Hair follicle dermal papilla cell (primary cell): ENCODE results near the gene OR51B2. TPM values are rescaled to one million over a fixed set of nuclear protein-coding genes. Genes with fewer than 3 reads are reported as not detected.
A peak's percentile ranks its signal among the peaks of the same experiment; 100 is the strongest.

ENCODE experiments used
- small RNA-seq: library from RNA; depleted of rRNA; stranded (forward); fragments of <200 nt; gene quantifications from one replicate; pipeline ENCODE3, GENCODE V24; 2012
- total RNA-seq: library from RNA; depleted of rRNA; stranded (reverse); fragments of >200 nt; gene quantifications from 2 replicates; pipeline ENCODE4 v1.2.3, GENCODE V29; 2012

The OR51B2 gene, protein sequence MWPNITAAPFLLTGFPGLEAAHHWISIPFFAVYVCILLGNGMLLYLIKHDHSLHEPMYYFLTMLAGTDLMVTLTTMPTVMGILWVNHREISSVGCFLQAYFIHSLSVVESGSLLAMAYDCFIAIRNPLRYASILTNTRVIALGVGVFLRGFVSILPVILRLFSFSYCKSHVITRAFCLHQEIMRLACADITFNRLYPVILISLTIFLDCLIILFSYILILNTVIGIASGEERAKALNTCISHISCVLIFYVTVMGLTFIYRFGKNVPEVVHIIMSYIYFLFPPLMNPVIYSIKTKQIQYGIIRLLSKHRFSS
- not detected in 2 replicates for total RNA-seq

DNA sequence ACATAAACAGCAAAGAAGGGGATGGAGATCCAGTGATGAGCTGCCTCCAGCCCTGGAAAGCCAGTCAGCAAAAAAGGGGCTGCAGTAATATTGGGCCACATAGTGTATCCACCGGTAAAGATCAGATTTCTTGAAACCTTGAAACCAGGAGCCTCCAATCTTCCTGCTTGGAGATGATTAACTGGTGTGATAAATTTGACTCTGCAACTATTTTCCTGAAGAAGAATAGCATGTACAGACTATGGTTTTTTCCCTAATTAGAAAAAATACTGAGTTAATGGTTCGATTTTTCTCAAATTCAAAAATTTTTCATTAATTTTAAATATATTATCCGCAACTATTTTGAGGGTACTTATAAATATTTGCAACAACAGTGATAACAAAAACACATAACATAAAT lies at the start of gene OR51B2:
OR51B2 (minus strand) TSS at position 101 of the 400 bp plus-strand sequence; CDS start at position 101, 0 bp downstream.

DNA sequence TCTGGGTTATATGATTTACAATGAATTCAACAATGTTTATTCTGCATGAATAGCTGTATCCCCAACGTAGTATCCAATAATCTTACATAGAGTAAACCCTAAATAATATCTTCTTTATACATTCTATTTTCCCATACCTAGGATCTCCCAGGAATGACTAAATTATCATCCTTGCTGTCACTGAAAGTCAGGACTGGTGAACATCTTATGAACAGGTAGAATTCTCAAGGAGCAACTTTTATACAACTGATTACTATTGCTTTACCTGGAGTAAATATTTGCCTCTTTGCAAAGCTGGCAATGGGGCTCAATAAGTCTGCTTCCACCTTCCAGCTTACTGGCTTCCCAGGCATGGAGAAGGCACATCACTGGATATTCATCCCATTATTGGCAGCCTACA lies 27.1 kb upstream of the OR51B2 start, which contains the start of gene OR51B6:
OR51B6 (plus strand) TSS at position 301 of the 400 bp plus-strand sequence; CDS start at position 301, 0 bp downstream.

DNA sequence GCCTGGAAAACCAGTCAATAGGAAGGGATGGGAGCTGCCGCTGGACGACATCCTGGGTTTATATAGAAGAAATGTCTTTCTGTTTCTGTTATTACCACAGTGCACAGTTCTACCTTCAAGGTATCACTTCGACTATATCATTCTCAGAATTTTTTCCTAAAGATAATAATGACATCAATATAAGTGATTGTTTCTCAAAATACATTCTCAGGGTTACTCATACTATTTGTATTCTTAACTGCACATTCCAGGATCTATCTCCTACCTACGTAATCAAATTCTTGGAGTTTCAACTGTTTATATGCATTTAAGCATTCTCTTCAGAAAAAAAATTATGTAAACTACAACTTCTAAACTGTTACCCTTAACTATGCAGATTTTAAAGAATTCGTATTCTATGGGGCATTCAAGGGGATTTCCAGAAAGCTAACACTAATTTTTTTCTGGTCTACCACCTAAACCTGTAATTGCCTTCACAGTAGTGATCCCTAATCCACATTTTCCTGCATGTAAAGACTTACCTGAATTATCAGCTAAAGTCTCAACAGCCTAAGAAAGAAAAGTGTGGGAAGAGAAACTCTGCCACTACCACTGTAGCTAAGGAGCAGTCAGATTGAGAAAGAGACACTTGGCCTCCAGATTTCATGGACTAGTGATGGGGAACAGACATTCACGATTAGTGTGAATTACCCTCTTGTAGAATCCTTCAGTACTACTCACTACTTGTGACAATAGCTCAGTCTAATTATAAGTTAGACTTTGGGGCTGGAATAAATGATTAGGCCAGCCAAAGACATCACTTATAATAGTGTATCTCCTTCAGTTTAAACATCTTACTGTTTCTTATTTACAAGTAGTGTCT lies 19.6 kb upstream of the OR51B2 start, which contains the start of gene OR51B5:
OR51B5 (minus strand) TSS at position 51 of the 862 bp plus-strand sequence; CDS start at position 51, 0 bp downstream.

DNA sequence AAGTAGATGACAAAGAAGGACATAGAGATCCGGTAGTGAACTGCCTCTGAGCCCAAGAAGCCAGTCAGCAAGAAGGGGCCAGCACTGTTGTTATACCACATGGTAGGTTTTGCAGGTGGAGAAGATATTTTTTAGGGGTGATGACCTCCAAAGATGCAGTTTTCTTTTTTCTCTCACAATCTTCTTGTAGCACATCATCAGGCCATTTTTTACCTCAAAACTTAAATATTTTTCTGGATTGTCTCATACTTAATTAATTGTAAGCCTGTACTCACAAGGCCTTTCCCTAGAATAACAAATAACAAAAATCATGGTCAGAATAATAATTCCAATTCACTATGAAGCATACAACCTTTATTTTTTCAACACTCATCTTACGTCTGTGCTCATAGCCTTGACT lies 22.3 kb downstream of the OR51B2 start, which contains the start of gene OR51B4:
OR51B4 (minus strand) TSS at position 101 of the 400 bp plus-strand sequence; CDS start at position 101, 0 bp downstream.

Small RNA genes lying within 50 kb of the gene (small RNA-seq; reads per million reads assigned to genes)
- gene AC104389.3 = 3.6 reads per million, percentile 68 among the genes with 10 or more reads in this experiment

Other genes with a start within 250 kb of the OR51B2 start
- not detected in 2 replicates for gene OR52A5, start 185.9 kb downstream of the OR51B2 start, total RNA-seq
- gene OR52A1, start 169.5 kb downstream of the OR51B2 start, total RNA-seq = not detected in 2 replicates
- not detected in 2 replicates for gene OR51V1, start 123.6 kb downstream of the OR51B2 start, total RNA-seq
- not detected in 2 replicates for gene HBB, start 97.2 kb downstream of the OR51B2 start, total RNA-seq
- 0.24 TPM in 1 of 2 replicates, not detected in the other for gene HBD, start 89.8 kb downstream of the OR51B2 start, total RNA-seq
- gene HBG1, start 74.4 kb downstream of the OR51B2 start, total RNA-seq = not detected in 2 replicates
- gene HBG2, start 69.5 kb downstream of the OR51B2 start, total RNA-seq = not detected in 2 replicates
- gene HBE1, start 54.4 kb downstream of the OR51B2 start, total RNA-seq = not detected in 2 replicates
- not detected in 2 replicates for gene OR51B4, start 22.4 kb downstream of the OR51B2 start, total RNA-seq
- 0.32 TPM in 1 of 2 replicates, not detected in the other for gene OR51B5, start 19.2 kb upstream of the OR51B2 start, total RNA-seq
- gene OR51B6, start 27.2 kb upstream of the OR51B2 start, total RNA-seq = not detected in 2 replicates
- not detected in 2 replicates for gene OR51M1, start 59.5 kb upstream of the OR51B2 start, total RNA-seq
- gene OR51Q1, start 97.8 kb upstream of the OR51B2 start, total RNA-seq = not detected in 2 replicates
- gene OR51I1, start 117.2 kb upstream of the OR51B2 start, total RNA-seq = not detected in 2 replicates
- gene OR51I2, start 125.0 kb upstream of the OR51B2 start, total RNA-seq = not detected in 2 replicates
- not detected in 2 replicates for gene OR52D1, start 164.4 kb upstream of the OR51B2 start, total RNA-seq
- gene UBQLN3, start 185.7 kb upstream of the OR51B2 start, total RNA-seq = 0.12 and 0.16 TPM in 2 replicates
- gene UBQLNL, start 192.4 kb upstream of the OR51B2 start, total RNA-seq = 0.32 and 0.49 TPM in 2 replicates
- 0.81 TPM in 1 of 2 replicates, not detected in the other for gene OR52H1, start 224.2 kb upstream of the OR51B2 start, total RNA-seq